DOHH2 (cell line): ENCODE results near the gene GADD45G.

Source experiments
- H3F3A ChIP-seq: fragments of 200-600 bp; sonication (generic), shearing (Covaris generic); 2 replicates; pipeline ENCODE4 v1.6.0; 2016; ENCODE audit warnings: antibody characterized with exemption, mild to moderate bottlenecking; ENCODE audit not compliant: control insufficient read depth, insufficient read depth
- H3K27ac ChIP-seq: fragments of 200-600 bp; sonication (generic); 2 replicates; pipeline ENCODE4 v1.5.1; 2014; ENCODE audit warnings: low read depth, mild to moderate bottlenecking, low read length, moderate library complexity
- H3K27me3 ChIP-seq: fragments of 200-600 bp; sonication (generic); 2 replicates; pipeline ENCODE4 v1.6.1; 2014; ENCODE audit warnings: mild to moderate bottlenecking, low read length, mixed read lengths; ENCODE audit not compliant: control insufficient read depth
- H3K36me3 ChIP-seq: fragments of 200-600 bp; sonication (generic); 2 replicates; pipeline ENCODE4 v1.6.1; 2014; ENCODE audit warnings: mild to moderate bottlenecking, low read length, moderate library complexity, mixed read lengths; ENCODE audit not compliant: control insufficient read depth
- H3K4me1 ChIP-seq: fragments of 200-600 bp; sonication (generic); 2 replicates; pipeline ENCODE4 v1.6.1; 2014; ENCODE audit warnings: mild to moderate bottlenecking, low read length, mixed read lengths; ENCODE audit not compliant: control insufficient read depth
- H3K4me2 ChIP-seq: fragments of 200-600 bp; sonication (generic); 2 replicates; pipeline ENCODE4 v1.6.0; 2014; ENCODE audit warnings: mild to moderate bottlenecking, low read length, moderate library complexity
- H3K4me3 ChIP-seq: fragments of 200-600 bp; sonication (generic); 2 replicates; pipeline ENCODE4 v1.5.1; 2014; ENCODE audit warnings: mild to moderate bottlenecking, low read length, mixed read lengths
- H3K79me2 ChIP-seq: fragments of 200-600 bp; sonication (generic); 2 replicates; pipeline ENCODE4 v1.6.1; 2014; ENCODE audit warnings: mild to moderate bottlenecking, low read length, mixed read lengths; ENCODE audit not compliant: control insufficient read depth
- H3K9me2 ChIP-seq: fragments of 200-600 bp; sonication (generic); replicated peaks from 2 replicates; pipeline ENCODE4 v1.6.1; 2014; ENCODE audit warnings: mild to moderate bottlenecking, low read length, mixed read lengths; ENCODE audit not compliant: control insufficient read depth
- H3K9me3 ChIP-seq: fragments of 200-600 bp; sonication (generic); 2 replicates; pipeline ENCODE4 v1.6.1; 2014; ENCODE audit warnings: antibody characterized with exemption, low read length, mixed read lengths; ENCODE audit not compliant: control insufficient read depth, insufficient read depth
- H4K20me1 ChIP-seq: fragments of 200-600 bp; sonication (generic); 2 replicates; pipeline ENCODE4 v1.6.0; 2014; ENCODE audit warnings: low read depth, mild to moderate bottlenecking, antibody characterized with exemption, low read length, moderate library complexity; ENCODE audit not compliant: control insufficient read depth, insufficient read depth
- EZH2phosphoT487 ChIP-seq: fragments of 200-600 bp; sonication (generic); IDR thresholded peaks from 2 replicates; pipeline ENCODE4 v1.6.1; 2017; ENCODE audit warnings: borderline replicate concordance, mild to moderate bottlenecking, antibody characterized with exemption, low read length, moderate library complexity, mixed read lengths
- TF ChIP-seq, protein P1 (sequence below): fragments of 200-600 bp; sonication (generic); IDR thresholded peaks from one replicate; pipeline ENCODE4 v1.5.1; 2014; ENCODE audit warnings: antibody characterized with exemption, mild to moderate bottlenecking, low read depth, low read length; ENCODE audit not compliant: poor library complexity, severe bottlenecking

Gene GADD45G

DNA sequence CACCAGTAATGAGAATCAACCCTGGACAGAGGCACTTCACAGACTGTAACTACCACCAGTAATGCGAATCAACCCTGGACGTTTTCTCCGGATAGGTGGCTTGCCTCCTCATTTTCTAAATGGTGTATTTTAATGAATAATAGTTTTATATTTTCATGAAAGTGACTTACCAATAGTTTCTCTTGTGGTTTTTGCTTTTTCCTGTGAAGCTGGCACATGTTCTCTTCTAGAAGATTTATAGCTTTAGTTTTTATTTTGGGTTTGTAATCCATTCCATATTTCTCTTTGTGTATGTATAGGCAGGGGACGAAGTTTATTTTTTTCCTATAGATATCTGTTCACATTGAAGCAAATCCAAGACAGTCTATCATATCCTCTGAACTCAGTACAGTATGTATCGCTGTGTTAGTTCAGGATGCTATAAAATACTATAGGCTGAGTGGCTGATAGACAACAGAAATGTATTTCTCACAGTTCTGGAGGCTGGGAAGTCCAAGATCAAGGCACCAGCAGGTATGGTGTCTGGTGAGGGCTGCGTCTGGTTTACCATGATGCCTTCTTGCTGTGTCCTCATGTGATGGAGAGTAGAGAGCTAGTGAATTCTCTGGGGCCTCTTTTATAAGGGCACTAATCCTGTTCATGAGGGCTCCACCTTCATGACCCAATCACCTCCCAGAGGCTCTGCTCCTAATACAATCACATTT is 46.5 kb upstream of the GADD45G start:
- no peak for TF ChIP-seq EZH2phosphoT487
- TF ChIP-seq, protein P1, sequence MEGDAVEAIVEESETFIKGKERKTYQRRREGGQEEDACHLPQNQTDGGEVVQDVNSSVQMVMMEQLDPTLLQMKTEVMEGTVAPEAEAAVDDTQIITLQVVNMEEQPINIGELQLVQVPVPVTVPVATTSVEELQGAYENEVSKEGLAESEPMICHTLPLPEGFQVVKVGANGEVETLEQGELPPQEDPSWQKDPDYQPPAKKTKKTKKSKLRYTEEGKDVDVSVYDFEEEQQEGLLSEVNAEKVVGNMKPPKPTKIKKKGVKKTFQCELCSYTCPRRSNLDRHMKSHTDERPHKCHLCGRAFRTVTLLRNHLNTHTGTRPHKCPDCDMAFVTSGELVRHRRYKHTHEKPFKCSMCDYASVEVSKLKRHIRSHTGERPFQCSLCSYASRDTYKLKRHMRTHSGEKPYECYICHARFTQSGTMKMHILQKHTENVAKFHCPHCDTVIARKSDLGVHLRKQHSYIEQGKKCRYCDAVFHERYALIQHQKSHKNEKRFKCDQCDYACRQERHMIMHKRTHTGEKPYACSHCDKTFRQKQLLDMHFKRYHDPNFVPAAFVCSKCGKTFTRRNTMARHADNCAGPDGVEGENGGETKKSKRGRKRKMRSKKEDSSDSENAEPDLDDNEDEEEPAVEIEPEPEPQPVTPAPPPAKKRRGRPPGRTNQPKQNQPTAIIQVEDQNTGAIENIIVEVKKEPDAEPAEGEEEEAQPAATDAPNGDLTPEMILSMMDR = no peak
- Histone ChIP-seq H3F3A (no peaks in the 10 kb centered on the region), H3K27ac (no peak overlapping the region), H3K9me2 (no peaks in the 10 kb centered on the region), H3K9me3 (no peaks in the 10 kb centered on the region), H3K4me3 (no peak overlapping the region), H3K27me3 (peaks cover 39% of the 10 kb centered on the region), H4K20me1 (no peaks in the 10 kb centered on the region), H3K4me2 (no peak overlapping the region), H3K36me3 (no peaks in the 10 kb centered on the region), H3K4me1 (no peaks in the 10 kb centered on the region), H3K79me2 (no peaks in the 10 kb centered on the region)

DNA sequence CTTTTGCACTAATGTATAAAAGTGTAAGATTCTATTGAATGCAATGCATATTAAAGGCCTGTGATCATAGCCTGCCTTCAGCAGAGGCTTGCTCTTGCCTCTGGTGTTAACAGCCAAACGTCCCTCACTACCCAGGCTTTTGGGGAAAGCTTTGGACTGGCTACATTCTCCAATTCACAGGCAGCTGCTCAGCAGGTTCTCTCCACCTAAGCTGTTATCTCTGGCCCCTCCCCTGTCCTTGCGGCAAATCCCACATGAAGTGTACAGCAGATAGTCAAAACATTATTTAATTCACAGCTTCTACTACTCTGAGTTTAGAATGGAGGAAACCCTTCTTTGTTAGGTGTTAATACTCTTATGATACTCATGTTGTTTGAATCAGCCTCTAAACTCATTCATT is 45.9 kb upstream of the GADD45G start:
- no peak overlapping the region for H3K4me2 ChIP-seq
- H3K79me2 ChIP-seq = no peaks in the 10 kb centered on the region
- peaks cover 34% of the 10 kb centered on the region for H3K27me3 ChIP-seq
- H3K4me1 ChIP-seq = no peaks in the 10 kb centered on the region
- no peak for TF ChIP-seq EZH2phosphoT487
- TF ChIP-seq, protein P1 = no peak
- no peak overlapping the region for H3K27ac ChIP-seq
- H3K9me3 ChIP-seq = no peaks in the 10 kb centered on the region
- no peaks in the 10 kb centered on the region for H3K36me3 ChIP-seq
- no peaks in the 10 kb centered on the region for H3F3A ChIP-seq
- H4K20me1 ChIP-seq = no peaks in the 10 kb centered on the region
- no peaks in the 10 kb centered on the region for H3K9me2 ChIP-seq
- H3K4me3 ChIP-seq = no peak overlapping the region

DNA sequence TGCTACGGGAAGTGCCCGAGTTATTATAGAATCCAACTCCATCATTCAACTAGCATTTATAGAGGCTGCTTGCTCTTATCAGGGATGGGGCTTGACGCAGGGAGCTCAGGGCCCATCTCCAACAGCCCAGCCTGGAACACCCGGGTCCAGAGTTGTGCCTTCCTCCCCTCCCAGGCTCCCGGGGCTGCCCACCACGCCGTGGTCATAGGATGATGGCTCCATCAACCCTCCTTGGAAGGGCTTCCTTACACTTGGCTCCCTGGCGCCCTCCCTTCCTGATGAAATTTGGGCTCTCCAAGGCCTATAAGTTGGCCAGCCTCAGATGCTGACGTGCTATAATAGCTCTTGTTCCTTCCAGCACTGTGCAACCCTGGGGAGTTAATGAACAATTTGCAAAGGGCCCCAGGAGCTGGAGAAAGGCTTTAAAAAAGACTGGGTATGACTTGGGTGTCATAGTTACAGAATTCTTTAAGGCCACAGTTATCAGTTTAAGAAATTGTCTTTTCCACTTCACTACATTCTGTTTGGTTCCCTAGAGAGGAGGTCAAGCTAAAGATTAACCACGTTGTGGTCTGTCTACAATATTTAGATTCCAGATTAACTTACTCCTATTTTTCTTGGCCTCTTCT is 42.5 kb upstream of the GADD45G start:
- H3K4me3 ChIP-seq = no peak overlapping the region

More for the DNA sequence above, 42.5 kb upstream of the GADD45G start:
- no peak overlapping the region for H3K4me2 ChIP-seq
- H3K27me3 ChIP-seq = peaks cover 23% of the 10 kb centered on the region
- H3K27ac ChIP-seq = no peak overlapping the region
- no peak for TF ChIP-seq EZH2phosphoT487
- TF ChIP-seq, protein P1 = no peak
- H3F3A ChIP-seq = no peaks in the 10 kb centered on the region
- H3K4me1 ChIP-seq = no peaks in the 10 kb centered on the region
- no peaks in the 10 kb centered on the region for H3K9me3 ChIP-seq
- no peaks in the 10 kb centered on the region for H3K9me2 ChIP-seq
- H3K36me3 ChIP-seq = no peaks in the 10 kb centered on the region
- H4K20me1 ChIP-seq = no peaks in the 10 kb centered on the region
- no peaks in the 10 kb centered on the region for H3K79me2 ChIP-seq
